HG03108 (cell line): ENCODE data around the gene DNAH5.
"Not testable (repeated sequence)": the region's sequence is repeated elsewhere in the genome, so short reads cannot be mapped to it uniquely, and the experiment has no call there.

Experiments used
- ATAC-seq: cut with Tn5 transposase; IDR thresholded peaks from one replicate; pipeline ENCODE4 v1.9.1; 2021; ENCODE audit warnings: moderate library complexity; ENCODE audit not compliant: unreplicated experiment

DNAH5 gene

DNA sequence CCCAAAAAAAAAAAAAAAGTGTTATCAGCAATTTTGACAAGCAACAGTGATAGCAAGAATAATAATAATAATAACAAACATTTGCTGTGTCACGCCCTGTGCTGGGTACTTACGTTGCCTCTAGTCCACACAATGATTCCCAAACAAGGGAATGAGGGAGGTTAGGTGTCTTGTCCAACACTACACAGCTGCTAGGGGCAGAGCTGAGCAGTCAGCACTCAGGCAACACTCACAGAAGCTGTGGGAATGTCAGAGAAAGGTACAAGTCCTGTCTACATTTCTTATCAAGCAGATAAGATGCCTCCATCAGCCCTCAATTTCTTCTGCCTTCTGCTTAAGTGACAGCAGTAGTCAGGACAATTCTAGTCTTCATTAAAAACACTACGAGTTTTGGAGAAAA is 111.0 kb downstream of the DNAH5 start:
- no peak for ATAC-seq

DNA sequence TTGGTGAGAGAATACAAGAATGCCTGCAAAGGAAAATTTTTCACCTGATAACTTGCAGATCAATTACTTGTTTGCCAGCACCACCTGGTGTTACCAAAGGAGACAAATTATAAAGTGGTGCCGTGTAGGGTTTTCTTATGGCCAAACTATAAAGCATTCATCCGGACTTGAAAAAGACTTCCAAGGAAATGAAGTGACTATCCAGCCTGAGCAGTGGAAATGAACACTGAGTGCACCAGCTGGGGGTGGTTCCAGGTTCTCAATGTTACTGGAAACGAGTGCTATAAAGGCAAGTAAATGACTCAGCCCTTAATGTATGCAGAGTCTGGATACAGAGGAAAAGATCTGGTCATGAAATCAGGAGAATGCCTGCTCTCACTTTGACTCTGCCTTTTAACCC is 113.1 kb downstream of the DNAH5 start:
- ATAC-seq, result no peak

DNA sequence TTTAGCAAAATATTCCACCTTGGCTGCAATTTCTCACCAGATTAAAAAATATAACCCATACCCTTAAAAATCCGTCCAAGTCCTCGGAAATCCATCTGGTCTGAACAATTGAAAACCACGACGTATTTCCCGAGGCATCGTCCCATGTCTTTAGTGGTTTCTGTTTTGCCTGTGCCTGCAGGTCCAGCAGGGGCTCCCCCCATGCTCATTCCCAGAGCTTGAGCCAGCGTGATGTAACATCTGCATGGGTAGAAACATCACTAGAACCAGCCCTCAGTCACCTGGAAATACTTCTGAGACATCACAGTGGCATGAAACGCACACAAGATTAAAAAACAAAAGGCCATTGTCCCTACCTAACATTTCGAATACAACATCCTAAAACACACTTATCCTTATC is 114.0 kb downstream of the DNAH5 start:
- ATAC-seq, result no peak

DNA sequence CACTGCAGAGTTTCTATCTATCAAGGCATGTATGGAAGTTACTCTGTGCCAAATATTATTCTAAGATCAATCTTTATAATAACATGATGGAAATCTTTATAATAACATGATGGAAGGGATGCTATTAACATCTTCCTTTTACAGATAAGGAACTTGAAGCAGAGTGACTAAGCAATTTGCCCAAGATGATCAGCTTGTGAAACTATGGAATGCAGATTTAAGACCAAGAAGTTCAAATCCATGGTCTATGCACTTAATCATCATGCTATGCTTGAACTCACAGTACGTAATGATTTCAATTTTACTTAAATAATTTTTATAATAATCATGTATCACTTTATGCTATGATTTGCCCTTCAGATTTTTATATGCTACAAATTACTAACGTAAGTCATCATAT is 123.1 kb downstream of the DNAH5 start:
- no peak for ATAC-seq

DNA sequence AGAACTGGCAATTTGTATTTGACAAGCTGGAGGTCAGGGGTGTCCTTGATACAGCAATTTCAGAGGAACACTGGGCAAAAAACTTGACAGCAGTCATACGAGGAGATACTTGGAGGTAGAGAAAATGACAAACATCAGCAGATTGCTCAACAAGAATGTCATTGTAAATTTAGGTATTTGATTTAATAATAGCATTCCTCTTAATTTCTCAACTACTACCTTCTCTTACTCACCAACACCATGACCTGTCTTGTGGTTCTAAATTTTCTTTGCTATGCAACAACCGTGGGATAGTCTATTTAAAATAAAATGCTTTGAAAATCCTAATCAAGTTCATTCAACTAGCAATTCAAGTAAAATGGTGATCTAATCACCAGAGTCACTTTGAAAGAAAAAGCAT is 128.4 kb downstream of the DNAH5 start:
- no peak for ATAC-seq

DNA sequence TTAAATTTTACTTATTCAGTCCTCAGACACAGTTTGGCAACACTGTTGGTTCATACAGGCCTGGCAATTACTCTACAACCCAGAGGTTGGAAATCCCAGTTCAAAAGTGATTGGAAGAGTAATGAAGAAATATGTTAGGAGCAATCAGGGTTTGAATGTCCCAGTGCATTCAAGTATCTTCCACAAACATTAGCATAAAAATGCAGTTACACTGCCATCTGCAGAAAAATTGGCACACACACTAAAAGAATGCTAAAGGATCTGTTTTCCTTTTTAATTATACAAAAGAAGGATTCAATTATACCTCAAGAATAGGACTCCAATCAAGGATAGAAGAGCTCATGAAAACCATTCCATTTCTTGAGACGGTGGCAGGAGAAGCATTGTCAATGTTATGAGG is 130.2 kb downstream of the DNAH5 start:
- no peak for ATAC-seq

DNA sequence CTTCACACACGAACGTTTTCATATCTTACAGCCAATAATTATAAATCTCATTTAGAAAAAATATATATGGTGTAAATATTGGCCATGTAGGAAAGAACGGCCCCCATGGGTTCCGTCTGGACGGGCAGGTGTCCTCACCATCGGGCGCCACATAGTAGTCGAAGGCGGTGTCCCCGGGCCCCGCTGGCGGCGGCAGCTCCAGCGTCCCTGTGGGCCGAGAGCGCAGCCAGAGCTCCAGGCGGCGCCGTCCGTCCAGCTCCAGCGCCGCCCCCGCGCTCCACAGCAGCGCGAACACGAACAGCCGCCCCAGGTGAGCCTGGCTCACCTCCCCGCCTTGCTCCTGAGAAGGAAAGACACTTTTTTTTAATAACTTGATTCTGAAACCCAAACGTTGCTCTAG is 134.6 kb downstream of the DNAH5 start:
- no peak for ATAC-seq

DNA sequence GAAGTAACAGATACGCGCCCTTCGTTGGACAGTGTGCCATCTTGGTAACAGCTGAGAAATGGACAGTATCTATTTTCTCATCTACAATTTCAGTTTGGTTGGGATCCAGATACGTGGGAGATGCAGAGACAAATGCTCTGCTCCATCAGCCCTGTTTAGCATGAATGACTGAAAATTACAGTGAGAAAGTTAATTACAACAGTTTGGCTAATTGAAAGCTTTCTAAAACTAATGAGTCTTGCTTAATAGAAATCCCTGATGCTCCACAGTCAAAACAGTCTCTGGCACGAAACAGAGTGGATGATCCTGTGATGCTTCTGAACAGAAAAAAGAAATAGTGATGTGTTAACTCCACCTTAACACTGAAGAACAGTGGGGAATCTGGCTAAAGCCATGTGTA is 140.2 kb downstream of the DNAH5 start:
- no peak for ATAC-seq

DNA sequence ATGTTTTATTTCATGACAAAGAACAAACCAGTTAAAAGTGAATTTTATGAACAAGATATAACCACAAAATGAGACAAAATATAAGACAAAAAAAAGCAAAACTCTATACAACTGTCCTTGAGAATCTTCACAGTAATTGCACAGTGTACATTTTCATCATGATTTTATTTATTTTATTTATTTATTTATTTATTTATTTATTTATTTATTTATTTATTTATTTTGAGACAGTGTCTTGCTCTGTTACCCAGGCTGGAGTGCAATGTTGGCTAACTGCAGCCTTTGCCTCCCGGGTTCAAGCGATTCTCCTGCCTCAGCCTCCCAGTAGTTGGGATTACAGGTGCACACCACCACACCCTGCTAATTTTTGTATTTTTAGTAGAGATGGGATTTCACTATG is 145.9 kb downstream of the DNAH5 start:
- not testable (repeated sequence) for ATAC-seq

DNA sequence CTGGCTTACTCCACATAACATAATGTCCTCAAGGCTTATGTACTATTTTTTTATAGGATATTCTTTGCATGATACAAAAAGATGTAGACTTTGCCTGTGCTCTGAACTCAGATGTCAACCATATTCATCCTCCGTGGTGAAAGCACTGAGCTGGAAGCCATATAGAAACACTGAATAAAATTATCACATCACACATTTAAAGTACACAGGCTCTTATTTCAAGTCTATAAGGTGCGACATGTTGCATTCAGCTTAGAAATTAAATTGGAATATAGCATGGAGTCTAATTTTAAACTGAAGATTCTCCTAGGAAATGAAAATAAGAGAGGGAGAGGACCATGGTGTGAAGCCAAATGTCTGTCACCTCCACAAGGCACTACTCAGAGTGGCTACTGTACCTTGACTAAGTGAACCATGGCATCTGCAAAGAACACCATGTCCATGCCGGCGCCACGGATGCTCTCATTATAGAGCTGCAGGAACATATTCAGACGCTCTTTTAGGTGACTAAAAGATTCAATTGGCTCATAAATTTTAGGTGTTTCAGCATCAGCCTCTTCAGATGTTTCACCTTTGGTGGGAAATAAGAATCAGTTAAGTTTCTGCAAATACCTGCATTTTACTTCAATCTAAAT is 158.6 kb downstream of the DNAH5 start:
- no peak for ATAC-seq

DNA sequence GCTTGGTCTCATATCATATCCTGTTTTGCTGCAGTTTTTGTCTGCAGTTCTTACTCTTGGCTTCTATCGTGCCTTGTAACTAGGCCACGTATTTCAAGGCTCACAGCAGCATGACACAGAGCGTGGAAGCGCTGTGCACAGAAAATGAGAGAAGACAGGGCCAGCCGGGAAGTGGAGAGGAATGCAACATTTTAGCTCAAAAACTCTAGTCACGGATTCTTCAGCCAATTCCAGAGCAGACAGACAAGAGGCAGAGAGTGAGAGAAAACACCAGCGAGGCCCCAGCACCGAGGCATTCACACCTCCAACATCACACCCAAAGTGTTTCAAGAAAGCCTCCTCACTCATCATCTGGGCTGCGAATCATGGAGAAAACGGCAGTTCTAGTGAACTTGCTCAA is 160.8 kb downstream of the DNAH5 start:
- no peak for ATAC-seq

DNA sequence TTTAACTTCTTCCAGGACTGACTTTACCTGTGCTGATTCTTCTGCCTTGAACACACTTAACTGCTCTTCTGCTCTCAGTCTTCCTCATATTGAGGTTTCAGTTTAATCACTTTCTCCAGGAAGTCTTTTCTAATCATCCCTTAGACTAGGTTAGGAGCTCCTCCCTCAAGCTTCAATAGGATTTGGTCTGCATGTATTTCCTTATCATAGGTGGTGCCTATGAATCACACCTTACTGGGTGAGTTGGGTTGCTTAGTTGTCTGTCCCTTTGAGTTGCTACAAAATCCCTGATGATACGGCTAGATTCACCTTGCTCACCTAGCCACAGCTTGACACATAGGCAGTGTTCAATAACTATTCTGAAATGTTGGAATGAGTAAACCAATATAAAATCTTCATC is 164.4 kb downstream of the DNAH5 start:
- no peak for ATAC-seq

DNA sequence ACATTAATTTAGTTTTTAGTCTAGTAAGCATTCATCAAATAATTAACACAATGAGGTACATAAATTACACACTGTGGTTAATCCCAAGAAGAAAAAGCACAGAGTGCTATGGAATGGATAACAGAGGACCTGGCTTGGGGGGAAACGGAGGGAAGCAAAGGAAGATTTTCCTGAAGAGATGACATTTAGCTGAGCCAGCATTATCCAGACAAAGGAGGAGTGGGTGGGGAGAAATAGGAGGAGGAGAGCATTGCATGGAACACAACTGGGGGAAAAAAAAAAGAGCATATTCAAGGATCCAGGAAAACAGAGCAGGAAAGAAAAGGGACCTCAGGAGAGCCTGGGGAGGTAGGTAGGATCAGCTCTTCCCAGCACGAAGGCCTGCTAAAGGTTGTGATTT is 170.8 kb downstream of the DNAH5 start:
- ATAC-seq, result no peak

DNA sequence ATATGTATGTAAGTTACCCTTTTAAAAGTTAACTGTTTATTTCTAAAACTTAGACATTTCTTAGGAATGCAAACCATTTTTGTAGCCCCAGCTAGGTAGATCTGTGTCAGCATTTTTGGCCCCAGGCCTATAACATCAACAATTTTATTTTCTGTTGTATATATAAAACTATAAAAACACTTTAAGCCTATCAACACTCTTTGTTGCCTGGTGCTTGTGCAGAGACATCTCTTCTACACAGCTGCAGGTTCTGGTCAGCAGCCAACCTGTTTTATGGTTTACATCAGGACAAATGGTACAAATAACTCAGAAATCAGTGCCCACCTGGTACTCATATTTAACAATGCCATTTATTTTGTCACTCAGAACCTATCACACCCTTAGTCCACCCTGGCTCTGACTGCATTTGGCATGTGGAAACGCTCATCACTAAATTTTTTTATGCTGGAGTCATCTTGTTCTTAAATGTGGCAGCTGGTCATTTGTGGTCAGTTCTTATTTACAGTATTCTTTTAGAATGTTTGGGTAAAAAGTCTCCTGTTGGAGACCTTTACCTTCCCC is 173.4 kb downstream of the DNAH5 start:
- no peak for ATAC-seq

DNA sequence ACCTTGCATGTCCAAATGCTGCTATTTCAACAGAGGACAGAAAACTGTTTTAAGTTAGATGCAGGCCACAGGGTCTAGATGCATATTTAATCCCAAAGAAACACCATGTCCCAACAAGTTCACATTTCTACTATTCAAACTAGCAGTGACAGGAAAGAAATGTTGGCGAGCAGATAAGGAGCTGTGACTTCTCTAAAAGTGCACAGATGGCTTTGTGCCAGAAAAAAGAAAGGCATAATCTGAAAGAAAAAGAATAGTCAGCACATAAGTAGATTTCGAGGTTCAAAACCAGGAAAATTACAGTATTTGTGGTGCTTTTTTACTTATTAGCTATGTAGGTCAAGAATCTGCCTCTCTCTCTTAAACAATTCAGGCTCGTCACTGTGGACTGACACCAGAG is 178.3 kb downstream of the DNAH5 start:
- ATAC-seq, result no peak

DNA sequence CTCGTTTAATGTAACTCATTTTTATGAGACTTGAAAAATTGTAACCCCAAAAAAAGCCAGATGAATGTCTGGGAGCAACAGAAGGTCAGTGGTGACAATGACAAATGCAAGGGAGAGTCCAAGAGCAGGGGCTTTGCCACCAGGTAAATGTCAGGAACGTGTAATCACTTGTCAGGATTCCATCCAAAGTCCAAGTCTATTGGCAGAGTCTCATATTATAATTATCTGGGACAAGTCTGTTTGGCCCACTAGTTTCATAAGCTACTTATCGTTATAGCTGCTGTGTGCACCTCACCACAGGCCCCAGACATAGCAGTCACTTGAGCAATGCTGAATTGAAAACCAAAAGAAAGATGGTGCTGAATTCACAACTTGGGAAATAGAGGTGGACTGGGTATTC is 180.8 kb downstream of the DNAH5 start:
- no peak for ATAC-seq

DNA sequence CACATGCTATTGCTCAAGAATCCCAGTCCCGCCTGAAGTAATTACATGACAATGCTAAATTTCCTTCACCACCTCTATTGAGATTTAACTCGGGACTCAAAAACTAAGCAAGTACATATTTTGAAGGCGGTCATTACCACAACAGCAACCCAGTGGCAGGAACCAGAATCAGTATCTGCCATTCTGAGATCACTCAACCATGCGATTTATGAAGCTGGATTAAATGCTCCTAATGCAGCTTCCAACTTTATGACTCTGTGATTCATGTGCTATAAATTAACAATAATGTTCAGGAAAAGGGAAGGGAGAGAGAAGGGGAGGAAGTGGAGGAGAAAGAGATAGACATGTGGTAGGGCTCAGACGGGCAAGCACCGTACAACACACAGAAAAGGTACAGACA is 194.7 kb downstream of the DNAH5 start:
- ATAC-seq, result no peak

DNA sequence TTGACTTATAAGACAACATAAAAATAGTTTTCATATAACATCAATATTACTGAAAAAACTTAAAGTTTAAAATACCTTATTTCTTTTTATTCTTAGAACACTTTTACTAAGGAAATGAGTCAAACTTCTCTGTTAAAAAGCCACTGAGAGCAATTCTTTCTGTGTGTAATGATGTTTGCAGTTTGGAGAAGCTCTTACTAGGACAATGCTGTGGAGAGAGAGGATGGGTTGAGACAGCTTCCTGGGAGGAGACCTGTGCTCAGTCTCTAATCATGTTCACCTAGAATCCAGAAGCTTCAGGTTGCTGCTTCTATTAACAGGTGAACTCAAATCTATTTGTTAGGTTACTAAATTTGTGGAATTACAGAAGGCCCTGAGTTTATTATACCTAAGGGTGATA is 198.5 kb downstream of the DNAH5 start:
- ATAC-seq, result no peak

DNA sequence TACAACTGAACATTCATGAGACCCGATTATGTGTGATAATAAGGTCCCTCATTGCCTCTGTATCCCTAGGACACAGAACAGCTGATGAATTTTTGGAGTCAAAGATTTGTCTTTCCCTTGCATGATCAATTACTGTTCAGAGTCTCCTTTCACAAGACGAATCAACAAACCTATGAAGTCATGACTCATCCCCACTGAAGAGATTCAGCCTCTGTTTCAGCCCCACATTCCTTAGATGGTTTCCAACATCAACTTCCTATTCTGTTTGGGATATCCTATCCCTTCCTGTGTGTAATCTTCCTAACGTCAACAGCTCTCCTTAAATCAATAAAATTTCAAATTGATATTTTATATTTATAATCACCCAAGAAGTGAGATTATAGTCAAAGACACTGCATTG is 199.0 kb downstream of the DNAH5 start:
- ATAC-seq, result no peak

DNA sequence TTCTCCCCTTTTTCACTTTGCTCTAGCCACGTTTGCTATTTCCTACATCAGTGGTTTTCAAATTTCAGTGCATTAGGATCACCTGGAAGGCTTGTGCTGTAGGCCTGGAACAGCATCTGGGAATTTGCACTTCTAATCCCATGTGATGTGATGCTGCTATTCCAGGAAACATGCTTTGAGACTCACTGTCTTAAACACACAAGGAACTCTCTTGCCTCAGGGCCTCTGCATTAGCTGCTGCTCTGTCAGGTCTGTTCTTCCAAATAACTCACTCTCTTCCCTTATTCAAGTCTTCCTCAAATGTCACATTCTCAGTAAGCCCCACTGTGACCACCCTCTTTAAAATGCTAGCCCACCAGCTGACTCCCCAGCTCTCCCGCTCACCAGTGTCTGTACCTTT is 204.0 kb downstream of the DNAH5 start:
- ATAC-seq, result no peak

DNA sequence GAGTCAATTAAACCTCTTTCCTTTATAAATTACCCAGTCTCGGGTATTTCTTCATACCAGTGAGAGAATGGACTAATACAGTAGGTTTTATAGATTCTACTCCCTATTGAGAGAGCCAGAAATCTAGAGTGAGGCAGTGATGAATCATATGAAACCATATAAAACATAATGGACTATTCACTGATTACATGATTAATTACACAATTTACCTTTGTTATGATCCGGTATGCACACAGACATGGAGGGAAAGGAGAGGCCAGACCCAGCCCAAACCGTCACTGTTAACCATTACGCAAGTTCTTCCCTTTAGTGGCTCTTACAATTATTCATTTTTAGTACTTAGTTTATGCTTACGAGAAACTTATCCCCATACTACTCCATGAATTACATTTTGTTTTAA is 205.0 kb downstream of the DNAH5 start:
- no peak for ATAC-seq

DNA sequence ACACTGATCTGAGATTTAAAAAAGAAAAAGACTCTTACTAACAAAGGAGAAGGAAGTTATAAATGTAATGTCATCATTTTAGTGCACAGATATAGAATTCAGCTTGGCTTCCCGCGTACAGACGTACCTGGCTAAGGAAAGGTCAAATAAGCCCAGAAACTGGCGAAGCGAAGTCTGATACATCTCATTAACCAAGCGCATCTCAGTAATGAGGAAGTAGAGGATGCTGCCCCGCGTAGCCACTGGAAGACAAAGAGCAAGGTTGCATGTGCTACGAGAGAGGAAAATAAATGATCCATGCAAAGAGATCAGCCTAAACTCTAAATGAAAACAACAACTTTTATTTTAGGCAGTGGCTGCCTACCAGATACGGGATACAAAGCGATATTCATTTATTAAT is 208.8 kb downstream of the DNAH5 start:
- no peak for ATAC-seq

DNA sequence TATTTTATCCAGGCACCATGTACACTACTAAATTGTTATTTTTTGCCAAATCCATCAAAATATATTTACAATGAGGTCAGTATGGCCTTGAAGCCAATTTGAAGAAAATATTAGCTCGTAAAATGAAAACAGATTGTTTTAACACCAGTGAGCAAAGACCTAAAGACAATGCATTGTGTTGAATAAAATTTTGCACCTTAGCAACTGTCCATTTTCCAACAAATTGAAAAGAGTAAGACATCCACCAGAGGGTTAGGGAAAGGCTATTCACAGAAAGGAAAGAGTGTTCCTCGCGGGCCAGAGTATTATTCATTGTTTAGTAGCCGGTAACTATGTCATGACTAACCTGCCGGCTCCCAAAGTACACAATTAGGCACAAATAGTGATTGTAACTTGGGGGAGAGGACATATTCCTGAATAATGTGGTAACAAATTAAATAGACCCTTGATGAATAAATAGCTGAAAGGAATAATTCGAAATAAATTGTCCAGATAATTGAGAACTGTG is 213.3 kb downstream of the DNAH5 start:
- ATAC-seq, result no peak
